Fibroblast of peridontal ligament (primary cell): Measurements from ENCODE around the gene LCN1.

Experiments
- DNase-seq: peaks from one replicate; pipeline ENCODE4 v3.0.0-alpha.2; 2010; ENCODE audit errors: extremely low read depth

LCN1 gene

DNA sequence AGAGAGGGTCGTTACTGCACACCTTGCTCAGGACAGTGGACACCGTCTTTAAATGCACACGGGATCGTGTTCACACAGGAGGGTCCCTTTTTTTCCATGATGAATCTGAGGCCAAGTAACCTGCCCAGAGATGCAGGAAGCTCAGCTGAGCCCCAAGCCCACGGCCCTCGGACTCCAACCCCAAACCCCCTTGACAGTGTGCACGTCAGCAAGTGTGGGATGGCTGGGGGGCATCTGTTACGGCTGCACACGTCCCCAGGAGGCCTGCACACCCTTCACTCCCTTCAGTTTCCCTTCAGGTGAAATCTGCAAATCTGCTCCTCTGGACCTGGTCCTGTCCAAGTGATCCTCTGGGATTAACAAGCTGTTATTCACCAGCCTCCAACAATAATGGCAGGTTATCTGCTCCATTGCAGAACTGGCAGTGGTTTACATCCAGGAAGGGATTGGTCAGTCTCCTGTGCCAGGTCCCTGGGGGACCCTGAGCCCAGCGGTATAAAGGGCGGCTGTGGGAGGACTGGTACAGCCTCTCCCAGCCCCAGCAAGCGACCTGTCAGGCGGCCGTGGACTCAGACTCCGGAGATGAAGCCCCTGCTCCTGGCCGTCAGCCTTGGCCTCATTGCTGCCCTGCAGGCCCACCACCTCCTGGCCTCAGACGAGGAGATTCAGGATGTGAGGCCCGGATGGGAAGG is at the start of gene LCN1:
LCN1 (plus strand) TSS at position 525 of the 692 bp plus-strand sequence; CDS start at position 583, 58 bp downstream.
- DNase-seq, result no peak

DNA sequence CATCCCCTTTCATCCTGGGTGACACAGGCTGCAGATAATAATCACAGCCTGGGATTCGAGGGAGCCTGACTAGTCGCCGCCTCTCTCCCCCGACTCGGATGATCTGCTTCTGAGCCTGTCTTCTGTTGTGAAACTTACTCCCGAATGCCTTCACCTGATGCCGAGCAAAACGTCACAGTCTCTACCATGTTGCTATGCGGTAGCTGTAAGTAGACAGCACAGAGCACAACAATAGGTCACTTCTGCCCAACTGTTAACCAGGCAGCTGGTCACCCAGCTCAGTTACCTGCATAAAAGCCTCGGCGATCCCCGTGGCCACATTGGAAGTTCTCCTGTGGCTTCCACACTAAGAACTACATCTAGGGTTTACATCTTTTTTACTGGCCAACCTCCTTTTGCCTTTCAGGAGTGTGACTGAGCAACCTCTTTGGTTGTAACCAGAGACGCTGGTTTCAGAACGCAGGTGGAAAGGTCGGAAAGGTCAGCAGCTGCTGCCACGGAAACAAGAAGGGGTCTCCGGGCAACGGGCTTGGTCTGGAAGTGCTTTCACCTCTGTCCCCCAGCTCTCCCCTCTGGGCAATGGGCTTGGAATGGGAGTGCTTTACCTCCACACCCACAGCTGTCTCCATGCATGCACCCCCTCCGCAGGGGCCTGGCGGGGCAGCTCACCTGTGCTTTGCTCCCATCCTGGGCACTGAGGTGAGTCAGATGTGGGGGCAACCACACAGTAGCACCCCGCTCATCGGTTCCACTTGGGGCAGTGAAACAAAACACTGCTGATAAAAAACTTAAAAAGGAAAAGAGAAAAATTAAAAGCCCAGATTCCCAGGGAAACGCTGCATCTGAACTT is 49.2 kb upstream of the LCN1 start:
- no peak for DNase-seq

DNA sequence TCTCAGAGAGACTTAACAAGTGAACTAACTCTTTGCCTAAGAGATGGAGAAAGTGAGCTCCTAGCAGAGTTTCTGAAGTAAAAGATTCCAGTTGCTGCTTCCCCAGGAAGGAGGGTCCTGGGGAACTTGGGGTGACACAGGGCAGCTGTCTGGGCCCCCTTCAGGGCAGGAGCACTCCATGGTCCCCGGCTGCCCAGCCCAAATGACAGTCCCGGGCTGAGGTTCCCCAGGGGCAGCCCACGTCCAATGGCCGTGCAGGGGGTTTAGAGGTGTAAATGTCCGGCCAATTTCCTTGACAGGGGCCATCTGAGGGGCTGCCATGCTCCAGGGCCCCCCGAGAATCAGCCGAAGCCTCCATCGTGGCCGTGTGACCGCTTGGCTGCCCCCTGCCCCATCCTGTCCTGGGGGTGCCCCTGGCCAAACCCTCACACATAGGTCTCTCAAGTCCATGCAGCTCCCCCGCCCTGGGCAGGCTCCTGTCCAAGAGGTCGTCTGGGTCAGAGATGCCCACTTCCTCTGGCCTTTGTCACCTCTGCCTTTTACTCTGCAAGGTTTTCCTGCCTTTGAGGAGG is 47.2 kb upstream of the LCN1 start:
- no peak for DNase-seq

DNA sequence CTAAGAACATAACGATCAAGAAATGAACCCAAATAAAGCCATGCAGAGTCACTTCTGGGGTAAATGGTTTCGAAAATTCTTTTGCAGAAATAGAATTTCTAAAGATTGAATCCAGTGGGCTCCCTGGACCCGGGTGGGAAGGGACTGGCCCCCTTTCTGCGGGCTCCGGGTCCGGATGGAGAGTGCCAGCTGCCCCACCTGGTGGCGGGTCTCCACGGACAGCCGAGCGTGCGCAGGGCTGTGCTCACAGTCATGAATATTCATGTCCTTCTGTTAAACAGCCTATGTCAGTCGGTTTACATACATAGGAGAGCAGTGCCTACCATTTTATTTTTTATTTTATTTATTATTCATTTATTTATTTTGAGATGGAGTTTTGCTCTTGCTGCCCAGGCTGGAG is 46.3 kb upstream of the LCN1 start:
- no peak for DNase-seq

DNA sequence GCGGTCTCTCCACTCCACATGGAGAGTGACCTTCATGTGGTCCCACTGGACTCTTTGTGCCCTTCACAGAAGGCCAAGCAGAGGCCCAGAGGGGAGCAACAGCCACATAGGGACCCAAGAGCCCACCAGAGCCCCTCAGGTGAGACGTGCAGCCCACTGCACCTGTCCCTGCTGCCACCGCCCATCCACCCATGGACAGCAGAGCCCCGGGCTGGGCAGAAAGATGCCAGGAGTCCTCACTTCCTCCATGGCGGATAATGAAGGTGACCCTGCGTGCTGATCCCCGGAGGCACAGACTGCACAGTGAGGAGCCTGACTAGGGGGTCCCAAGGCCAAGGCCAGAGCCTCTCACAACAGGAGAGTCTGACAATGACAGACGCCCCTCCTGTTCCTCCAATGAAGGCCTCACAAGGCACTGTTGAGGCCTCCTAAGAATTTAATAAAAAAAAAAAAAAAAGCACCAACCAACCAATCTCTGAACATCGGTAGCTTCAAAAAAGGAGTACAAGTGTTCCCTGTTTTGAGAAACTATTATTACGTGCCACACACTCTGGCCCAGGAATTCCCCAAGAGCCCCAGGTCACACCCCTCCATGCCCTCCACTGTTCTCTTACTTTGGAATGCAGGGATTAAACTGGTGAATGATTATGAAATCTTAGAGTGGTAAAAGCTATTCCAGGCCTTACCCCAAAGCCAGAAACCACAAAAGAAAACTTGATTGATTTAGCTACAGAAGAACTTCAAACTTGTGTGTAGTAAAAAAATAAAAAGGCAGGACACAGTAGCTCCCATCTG is 44.5 kb upstream of the LCN1 start:
- peak; percentile 67 for DNase-seq

DNA sequence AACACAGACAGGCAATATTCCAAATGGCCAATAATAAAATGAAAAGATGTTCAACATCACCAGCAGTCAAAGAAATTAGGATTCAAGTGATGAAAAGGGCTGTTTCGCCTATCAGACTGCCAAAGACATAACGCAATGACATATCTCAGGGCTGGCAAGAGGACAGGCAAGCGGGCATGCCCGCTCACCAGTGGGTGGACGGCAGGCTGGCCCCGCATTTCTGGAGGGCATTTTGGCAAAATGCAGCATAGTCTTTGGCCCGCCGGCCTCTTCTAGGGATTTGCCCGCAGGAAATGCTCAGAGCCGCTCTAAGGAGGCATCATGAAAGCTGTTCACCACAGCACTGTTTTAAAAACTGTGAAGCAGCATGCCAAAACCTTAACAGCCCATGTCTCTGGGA is 43.0 kb upstream of the LCN1 start:
- DNase-seq, result no peak

DNA sequence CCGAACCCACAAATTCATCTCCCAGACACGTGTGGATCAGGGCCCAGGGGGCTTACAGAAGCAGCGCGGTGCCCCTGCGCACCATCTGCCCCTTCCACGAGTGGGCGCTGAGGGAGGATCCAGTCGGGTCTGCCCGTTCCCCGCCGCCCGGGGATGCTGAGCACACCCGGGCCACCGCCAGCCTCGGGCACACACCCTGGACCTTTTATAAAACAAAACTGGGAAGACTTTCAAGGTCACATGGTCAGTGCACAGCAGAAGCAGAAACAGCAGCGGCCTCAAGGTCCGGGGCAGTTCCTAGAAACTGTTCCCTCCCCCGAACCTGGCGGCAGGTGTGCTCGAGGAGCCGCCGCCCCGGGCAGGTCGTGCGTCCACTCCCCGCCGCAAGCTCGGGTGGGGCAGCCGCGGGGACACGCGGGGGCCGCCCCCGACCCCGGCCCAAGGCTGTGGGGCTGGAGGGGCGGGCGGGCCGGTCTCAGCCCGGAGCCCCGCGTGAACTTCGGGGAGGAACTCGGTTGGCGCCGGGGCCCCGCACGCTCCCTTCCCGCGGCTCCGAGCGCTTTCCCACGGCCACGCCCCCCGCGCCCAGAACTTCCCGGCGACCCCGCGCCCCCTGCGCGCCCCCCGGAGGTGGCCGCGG is 42.3 kb upstream of the LCN1 start:
- DNase-seq, result peak; percentile 9

DNA sequence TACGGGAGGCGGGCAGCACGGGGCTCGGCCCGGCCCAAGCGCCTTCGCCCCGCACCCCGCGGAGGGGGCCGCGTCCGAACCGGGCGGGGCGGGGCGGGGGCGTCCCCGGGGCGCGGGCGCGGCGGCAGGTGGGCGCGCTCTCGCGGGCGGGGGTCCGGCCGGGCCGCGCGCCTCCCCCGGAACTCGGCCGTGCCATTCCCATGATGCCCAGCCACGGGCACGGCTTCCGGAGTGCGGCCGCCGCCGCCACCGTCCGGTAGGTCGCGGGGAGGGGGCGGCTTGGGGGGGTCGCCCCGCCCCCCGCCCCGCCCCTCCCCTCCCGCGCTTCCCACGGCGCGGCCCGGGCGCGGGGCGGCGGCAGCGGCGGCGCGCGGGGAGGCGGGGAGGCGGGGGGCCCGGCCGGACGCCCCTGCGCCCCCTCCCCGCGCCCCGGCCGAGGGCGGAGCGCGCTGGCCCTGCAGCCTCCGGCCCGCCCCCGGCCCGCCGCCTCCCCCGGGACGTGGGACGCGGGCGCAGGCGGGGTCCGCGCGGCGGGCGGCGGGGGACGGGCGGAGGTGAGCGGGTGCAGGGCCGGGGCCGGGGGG is 41.7 kb upstream of the LCN1 start, which contains the start of gene PPP1R26:
PPP1R26 (plus strand) TSS at position 314 of the 584 bp plus-strand sequence. CDS start 4,729 bp downstream, outside the sequence.
- DNase-seq, result no peak

DNA sequence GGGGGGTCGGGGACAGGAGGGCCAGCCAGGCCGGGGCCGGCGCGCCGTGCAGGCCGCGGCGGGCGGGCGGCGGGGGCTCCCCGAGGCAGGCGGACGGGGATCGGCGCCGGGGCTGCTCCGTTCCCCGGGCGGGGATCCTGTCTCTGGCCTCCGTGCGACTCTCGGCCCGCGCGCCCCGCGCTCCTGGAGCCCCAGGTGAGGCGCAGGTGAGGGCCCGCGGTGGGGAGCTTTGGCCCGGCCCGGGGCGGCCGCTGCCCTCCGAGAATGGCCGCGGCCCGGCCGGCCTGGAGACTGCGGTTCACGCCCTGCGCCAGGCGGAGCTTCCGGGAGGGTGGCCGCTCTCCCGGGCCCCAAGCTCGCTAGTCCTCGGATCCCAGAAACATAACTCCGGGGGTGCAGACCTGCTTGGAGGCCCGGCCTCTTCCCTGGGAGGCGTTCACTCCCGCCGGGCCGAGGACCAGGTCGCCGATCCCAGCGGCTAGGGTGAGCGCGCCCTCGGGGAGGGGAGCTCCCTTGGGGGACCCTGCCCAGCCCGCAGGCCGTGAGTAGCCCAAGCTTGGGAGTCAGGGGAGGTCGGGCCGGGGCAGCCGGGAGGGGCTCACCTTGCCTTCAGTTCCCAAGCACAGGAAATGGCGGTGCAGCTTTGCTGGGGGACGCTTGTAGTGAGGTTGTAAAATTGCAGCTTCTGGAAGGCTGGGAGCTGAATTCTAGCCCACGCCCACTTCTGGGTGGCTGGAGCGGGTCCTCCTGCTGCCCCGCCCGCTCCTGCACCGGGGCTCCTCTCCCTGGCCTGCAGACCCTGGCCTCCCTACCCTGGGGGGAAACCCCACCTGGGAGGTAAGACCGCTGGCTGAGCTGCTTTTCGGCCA is 40.9 kb upstream of the LCN1 start:
- DNase-seq, result peak; percentile 14

DNA sequence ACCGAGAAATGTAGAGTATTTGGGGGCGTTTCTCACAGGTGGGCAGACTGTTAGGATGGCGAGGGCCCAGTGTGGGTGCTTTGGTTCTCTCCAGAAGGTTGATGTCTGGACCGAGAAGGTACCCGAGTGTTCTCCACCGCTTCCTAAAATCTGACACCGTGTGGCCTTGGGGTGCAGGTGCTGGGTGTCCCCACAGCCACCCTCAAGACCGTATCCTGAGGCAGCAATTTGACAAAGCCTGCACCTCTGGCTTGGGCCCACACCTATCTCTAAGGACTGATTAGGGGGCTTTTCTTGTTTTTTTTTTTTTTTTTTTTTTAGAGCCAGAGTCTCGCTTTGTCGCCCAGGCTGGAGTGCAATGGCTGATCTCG is 40.3 kb upstream of the LCN1 start:
- no peak for DNase-seq

DNA sequence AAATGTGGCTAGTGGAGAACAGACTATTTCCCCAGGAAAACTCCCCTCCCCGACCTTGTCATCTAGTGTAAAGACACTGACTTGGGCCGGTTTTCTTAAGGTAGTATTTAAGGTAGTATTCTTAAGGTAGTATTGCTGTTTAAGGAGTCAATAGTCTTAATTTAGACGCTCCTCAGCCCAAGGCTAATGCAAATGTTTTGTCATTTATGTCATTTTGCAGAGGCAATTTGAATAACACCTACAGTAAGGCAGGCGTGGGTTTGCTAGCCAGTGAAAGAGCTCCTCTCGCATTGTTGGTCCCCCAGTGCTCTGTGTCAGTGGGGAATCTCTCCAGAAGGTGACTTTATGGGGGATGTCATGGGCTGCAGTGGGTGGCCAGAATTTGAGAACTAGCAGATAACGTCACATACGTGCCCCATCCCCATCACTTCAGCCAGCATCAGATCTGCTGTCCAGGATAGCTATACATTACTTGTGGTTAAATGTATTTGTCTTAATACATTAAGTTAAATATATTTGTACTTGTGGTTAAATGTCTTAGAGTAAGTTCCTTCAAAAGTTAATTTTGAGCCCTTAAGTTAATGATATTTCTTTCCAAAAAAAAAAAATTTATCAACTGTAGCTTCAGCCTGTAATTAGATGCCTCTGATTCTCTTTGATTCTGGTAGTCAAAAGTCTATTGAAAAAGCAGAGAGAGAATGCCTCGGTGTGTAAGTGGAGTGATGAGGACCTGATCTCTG is 39.1 kb upstream of the LCN1 start:
- DNase-seq, result no peak

DNA sequence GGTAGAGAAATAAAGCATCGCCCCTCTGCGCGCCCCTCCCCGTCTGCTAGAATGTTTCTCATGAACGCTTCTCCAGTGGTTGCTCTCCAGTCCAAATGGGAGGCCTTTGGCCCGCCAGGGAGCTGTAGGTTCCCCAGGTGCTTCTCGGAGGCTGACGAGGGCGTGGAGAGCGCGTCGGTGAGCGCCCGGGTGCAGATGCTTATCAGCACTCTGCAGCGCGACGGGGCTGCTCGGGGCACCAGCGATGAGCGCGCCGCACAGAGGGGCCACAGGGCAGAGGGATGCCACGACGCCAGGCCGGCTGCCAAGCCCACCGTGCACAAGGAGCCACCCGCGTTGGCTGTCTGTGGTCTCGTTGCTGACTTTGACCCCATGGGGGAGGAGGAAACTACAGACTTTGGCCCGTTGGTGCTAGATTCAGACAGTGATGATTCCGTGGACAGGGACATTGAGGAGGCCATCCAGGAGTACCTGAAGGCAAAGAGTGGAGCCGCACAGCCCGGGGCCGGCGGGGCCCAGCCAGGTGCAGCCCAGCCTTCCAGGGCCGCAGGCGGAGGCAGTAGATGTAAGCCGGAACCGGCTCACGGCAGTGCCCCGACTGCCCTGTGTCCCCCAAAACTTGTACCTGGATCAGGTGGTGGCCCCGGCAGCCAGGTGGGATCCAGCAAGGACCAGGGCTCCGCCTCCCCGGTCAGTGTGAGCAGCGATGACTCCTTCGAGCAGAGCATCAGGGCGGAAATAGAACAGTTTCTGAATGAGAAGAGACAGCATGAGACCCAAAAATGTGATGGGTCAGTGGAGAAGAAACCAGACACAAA is 36.6 kb upstream of the LCN1 start:
- DNase-seq, result no peak

DNA sequence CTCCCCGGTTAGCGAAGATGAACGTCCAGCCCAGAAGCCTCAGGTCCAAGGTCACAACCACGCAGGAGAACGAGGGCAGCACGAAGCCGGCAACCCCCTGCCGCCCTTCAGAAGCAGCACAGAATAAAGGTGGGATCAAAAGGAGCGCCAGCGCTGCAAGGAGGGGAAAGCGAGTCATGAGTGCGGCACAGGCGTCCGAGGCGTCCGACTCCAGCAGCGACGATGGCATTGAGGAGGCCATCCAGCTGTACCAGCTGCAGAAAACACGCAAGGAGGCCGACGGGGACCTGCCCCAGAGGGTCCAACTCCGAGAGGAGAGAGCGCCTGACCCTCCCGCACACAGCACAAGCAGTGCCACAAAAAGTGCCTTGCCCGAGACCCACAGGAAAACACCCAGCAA is 35.9 kb upstream of the LCN1 start:
- DNase-seq, result no peak

DNA sequence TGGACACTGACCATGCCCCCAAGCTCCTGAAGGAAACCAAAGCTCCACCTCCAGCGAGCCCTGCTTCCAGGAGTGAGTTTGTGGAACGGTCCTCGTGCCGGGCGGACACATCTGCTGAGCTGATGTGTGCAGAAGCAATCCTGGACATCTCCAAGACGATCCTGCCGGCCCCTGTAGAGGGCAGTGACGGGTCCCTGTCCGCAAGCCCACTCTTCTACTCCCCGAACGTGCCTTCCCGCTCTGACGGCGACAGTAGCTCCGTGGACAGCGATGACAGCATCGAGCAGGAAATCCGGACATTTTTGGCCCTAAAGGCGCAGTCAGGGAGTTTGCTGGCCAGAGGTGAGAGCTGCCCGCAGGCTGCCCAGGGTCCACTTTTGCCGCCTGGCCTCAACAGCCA is 35.4 kb upstream of the LCN1 start:
- no peak for DNase-seq

DNA sequence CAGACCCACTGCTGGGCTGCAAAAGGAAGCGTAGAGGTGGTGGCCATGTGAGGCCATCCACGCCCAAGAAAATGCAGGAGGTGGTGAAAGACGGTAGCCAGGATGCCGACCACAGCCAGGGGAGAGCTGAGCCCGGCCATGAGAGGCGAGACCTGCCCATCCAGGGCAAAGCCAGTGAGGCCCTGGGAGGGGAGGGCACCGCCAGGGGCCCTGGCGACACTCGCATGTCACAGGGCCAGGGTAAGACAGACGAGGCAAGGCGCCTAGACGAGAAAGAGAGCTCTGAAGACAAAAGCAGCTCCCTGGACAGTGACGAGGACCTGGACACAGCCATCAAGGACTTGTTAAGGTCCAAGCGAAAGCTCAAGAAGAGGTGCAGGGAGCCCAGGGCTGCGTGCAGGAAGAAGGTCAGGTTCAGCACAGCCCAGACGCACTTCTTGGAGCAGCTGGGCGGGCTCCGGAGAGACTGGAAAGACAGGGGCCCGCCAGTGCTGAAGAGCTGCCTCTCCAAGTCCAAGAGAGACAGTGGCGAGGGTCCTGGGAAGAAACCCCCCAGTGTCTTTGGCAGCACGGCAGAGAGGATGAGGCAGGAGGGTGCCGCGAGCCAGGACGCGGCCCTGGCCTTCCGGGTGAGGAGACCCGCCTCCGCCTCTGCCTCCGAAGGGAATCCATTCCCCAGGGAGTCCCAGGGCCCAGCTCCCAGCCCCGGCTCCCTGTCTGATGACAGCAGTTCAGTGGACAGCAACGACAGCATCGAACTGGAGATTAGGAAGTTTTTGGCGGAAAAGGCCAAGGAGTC is 34.8 kb upstream of the LCN1 start:
- no peak for DNase-seq

DNA sequence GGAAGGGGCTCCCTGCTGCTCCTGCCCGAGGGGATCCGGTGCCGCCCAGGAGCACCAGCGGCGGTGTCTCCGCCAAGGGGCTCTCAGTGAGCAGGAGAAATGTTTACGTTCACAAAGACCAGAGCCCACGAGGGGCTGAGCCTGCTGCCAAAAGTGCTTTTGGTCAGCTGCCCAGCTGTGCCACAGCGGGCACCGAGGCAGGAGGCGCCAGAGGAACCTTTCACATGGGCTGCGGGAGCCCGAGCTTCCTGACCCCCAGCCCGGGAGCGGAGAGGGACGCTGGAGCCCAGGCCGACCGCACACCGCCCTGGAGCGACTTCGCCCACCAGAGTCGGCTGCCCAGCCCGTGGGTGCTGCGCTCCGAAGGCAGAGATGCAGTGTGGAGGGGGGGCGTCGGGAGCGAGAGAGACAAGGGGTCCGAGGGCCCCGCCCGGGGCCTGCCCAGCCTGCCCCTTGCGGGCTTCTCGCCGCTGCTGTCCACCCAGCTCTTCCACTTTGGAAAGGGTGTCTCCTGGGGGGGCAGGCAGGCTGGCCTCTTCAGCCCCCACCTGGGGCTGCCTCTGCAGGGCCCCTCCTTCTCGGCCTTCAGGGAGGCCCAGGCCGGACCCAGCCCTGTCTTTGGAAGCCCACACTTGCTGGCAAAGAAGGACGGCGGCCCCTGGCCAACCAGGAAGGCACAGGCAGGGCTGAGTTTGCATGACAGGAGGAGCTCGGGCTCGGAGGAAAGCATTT is 33.8 kb upstream of the LCN1 start:
- no peak for DNase-seq

DNA sequence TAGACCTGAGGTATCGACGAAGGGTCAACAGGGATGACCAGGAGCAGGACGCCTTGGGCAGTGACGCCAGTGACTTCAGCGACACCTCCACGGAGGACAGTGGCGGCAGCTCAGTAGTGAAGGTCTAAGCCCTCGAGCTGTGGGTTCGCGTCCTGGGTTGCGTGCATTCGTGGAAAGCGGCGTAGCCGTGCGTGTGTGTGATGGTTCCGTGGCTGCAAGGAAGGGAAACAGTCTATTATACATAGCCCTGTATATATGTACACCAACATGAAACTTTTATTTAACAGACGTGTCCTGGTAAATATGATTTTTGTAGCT is 33.3 kb upstream of the LCN1 start:
- no peak for DNase-seq
